Endothelial cell of umbilical vein (primary cell): ENCODE measurements around the gene GLCE. TPM values are rescaled to one million over a fixed set of nuclear protein-coding genes. Genes with fewer than 3 reads are reported as not detected.

Experiments used
- BruUV-seq: library from RNA; stranded (reverse); fragments of 400-500 nt; replicated peaks from 2 replicates; lab custom pipeline; 2021; lab: Mats Ljungman, UMichigan
- CTCF ChIA-PET: fragments of 300-600, 350-600 bp; sonication (Branson Sonifier 250); formaldehyde crosslinking; loops from one replicate; lab custom pipeline; 2021; ENCODE audit warnings: antibody characterized with exemption, inconsistent platforms; lab: Charles Lee
- POLR2A ChIA-PET: fragments of 300-600, 350-600 bp; sonication (Branson Sonifier 250); formaldehyde crosslinking; loops from one replicate; lab custom pipeline; 2021; ENCODE audit warnings: antibody characterized with exemption, inconsistent platforms; lab: Charles Lee
- DNase-seq: peaks from one replicate; pipeline ENCODE4 v3.0.0-alpha.2; 2011; ENCODE audit warnings: low read depth, low spot score
- FAIRE-seq: peaks from 2 replicates; lab custom pipeline; 2011; peaks lifted over from hg19 to GRCh38; lab: Jason Lieb, UNC
- H2AFZ ChIP-seq: 2 replicates; pipeline ENCODE4 v1.6.0; 2012; ENCODE audit warnings: low read depth, low read length, control low read depth, inconsistent platforms
- H3K27ac ChIP-seq: 2 replicates; pipeline ENCODE4 v1.5.1; 2011; ENCODE audit warnings: low read depth, mild to moderate bottlenecking, control low read depth, low read length, moderate library complexity; ENCODE audit not compliant: insufficient read depth
- H3K27me3 ChIP-seq, 2 experiments: 2 replicates each; pipeline versions ENCODE4 v1.6.0 to v1.6.1; 2011; ENCODE audit warnings: low read length in 2 of 2, mixed read lengths in 1 of 2; ENCODE audit not compliant: control insufficient read depth in 2 of 2, insufficient read depth in 2 of 2
- H3K36me3 ChIP-seq, 2 experiments: 2 replicates in 1 of 2; 3 replicates in 1 of 2; pipeline ENCODE4 v1.5.1; 2011; ENCODE audit warnings: low read length in 2 of 2, mild to moderate bottlenecking in 1 of 2, moderate library complexity in 1 of 2; ENCODE audit not compliant: control insufficient read depth in 2 of 2, insufficient read depth in 2 of 2; ENCODE audit errors: extremely low read depth in 1 of 2
- H3K4me1 ChIP-seq: 3 replicates; pipeline ENCODE4 v1.5.1; 2011; ENCODE audit warnings: mild to moderate bottlenecking, low read length; ENCODE audit not compliant: control insufficient read depth, insufficient read depth; ENCODE audit errors: extremely low read depth
- H3K4me2 ChIP-seq: 2 replicates; pipeline ENCODE4 v1.6.1; 2011; ENCODE audit warnings: low read length, control low read depth, mixed read lengths; ENCODE audit not compliant: insufficient read depth
- H3K4me3 ChIP-seq, 3 experiments: fragments of 200-600 bp in 1 of 3; sonication (generic), shearing (Covaris generic) in 1 of 3; replicated peaks in 1 of 3; 2 replicates each; pipeline ENCODE4 v1.5.1; 2011 to 2016; ENCODE audit warnings: control low read depth in 3 of 3, low read length in 3 of 3, mild to moderate bottlenecking in 2 of 3, inconsistent platforms in 1 of 3, low read depth in 1 of 3, moderate library complexity in 1 of 3; ENCODE audit not compliant: insufficient read depth in 1 of 3
- H3K79me2 ChIP-seq: 2 replicates; pipeline ENCODE4 v1.6.0; 2012; ENCODE audit warnings: low read length, inconsistent platforms; ENCODE audit not compliant: control insufficient read depth, insufficient read depth
- H3K9ac ChIP-seq: replicated peaks from 2 replicates; pipeline ENCODE3; 2011; ENCODE audit warnings: low read length, control low read depth; ENCODE audit not compliant: insufficient read depth; ENCODE audit errors: extremely low read depth
- H3K9me1 ChIP-seq: replicated peaks from 3 replicates; pipeline ENCODE4 v1.6.0; 2011; ENCODE audit warnings: mild to moderate bottlenecking, low read length; ENCODE audit not compliant: control insufficient read depth, insufficient read depth; ENCODE audit errors: extremely low read depth
- H3K9me3 ChIP-seq: replicated peaks from 2 replicates; pipeline ENCODE4 v1.5.1; 2012; ENCODE audit warnings: low read length, inconsistent platforms; ENCODE audit not compliant: control insufficient read depth, insufficient read depth
- H4K20me1 ChIP-seq: replicated peaks from 2 replicates; pipeline ENCODE3; 2011; ENCODE audit warnings: mild to moderate bottlenecking, low read length; ENCODE audit not compliant: control insufficient read depth, insufficient read depth; ENCODE audit errors: extremely low read depth
- CTCF ChIP-seq, 2 donors: IDR thresholded peaks; 1 replicate in 1 of 2; 2 replicates in 1 of 2; pipeline ENCODE4 v1.5.1; 2011; ENCODE audit warnings: low read length in 2 of 2, mild to moderate bottlenecking in 2 of 2, moderate library complexity in 2 of 2, control low read depth in 1 of 2, inconsistent platforms in 1 of 2, low read depth in 1 of 2; ENCODE audit not compliant: insufficient read depth in 1 of 2; ENCODE audit errors: extremely low read depth in 1 of 2
- EZH2 ChIP-seq: IDR thresholded peaks from 2 replicates; pipeline ENCODE4 v1.6.1; 2012; ENCODE audit warnings: borderline replicate concordance, low read depth, mild to moderate bottlenecking, moderate library complexity, low read length, inconsistent platforms; ENCODE audit not compliant: severe bottlenecking
- FOS ChIP-seq: IDR thresholded peaks from 2 replicates; pipeline ENCODE4 v1.6.1; 2011; ENCODE audit warnings: mild to moderate bottlenecking, low read length, moderate library complexity, borderline replicate concordance; ENCODE audit not compliant: insufficient read depth
- GATA2 ChIP-seq: IDR thresholded peaks from 2 replicates; pipeline ENCODE4 v1.7.0; 2011; ENCODE audit warnings: low read depth, mild to moderate bottlenecking, moderate library complexity, mixed read lengths, low read length; ENCODE audit not compliant: insufficient read length, insufficient read depth
- JUN ChIP-seq: IDR thresholded peaks from 2 replicates; pipeline ENCODE4 v1.6.1; 2011; ENCODE audit warnings: borderline replicate concordance, low read depth; ENCODE audit not compliant: insufficient read length, insufficient read depth
- POLR2A ChIP-seq: IDR thresholded peaks from 2 replicates; pipeline ENCODE4 v1.6.1; 2012; ENCODE audit warnings: low read depth, mild to moderate bottlenecking, control low read depth, low read length
- POLR2AphosphoS5 ChIP-seq: IDR thresholded peaks from 2 replicates; pipeline ENCODE4 v1.6.1; 2012; ENCODE audit warnings: low read depth, mild to moderate bottlenecking, control low read depth, low read length, moderate library complexity; ENCODE audit not compliant: insufficient read depth
- dilution Hi-C: fragments of 300-500 bp; cut with MboI; formaldehyde crosslinking; loops from one replicate; pipeline ENCODE4 v1.15.0; 2019; ENCODE audit warnings: low sequenced_read_pairs; ENCODE audit not compliant: extremely low pct_ligation_motif_present
- intact Hi-C: fragments of 100-400 bp; cut with micrococcal nuclease; formaldehyde crosslinking; loops from one replicate; pipeline ENCODE4 v1.10.0; 2022
- polyA plus RNA-seq, 4 experiments: library from polyadenylated mRNA; depleted of rRNA in 3 of 4; stranded (reverse) in 3 of 4; unstranded in 1 of 4; fragments of >200 nt; gene quantifications; 2 replicates each; pipeline versions ENCODE4 v1.2.1 to v1.2.3, GENCODE V29; 2011 to 2012; ENCODE audit warnings: missing spikeins in 1 of 4
- total RNA-seq: library from RNA; stranded (reverse); gene quantifications from 2 replicates; pipeline ENCODE4 v1.2.3, GENCODE V29; 2021
- TF ChIP-seq, protein P1 (sequence below): IDR thresholded peaks from 2 replicates; pipeline ENCODE4 v1.6.1; 2011; ENCODE audit not compliant: insufficient read depth, insufficient read length

The GLCE gene
- total and polyA plus RNA-seq, 2 donors (not counting 3 experiments of a cell fraction or from before 2014, with no cell fraction given): 48.1 to 86.6 TPM

- no TSS peak for BruUV-seq
- POLR2A ChIA-PET: no interaction called here
- TF ChIP-seq POLR2AphosphoS5: no peak
- TF ChIP-seq, protein P1, sequence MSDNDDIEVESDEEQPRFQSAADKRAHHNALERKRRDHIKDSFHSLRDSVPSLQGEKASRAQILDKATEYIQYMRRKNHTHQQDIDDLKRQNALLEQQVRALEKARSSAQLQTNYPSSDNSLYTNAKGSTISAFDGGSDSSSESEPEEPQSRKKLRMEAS: no peak
- Histone ChIP-seq H3K27me3 (peaks cover 0 to 3% of the 10 kb centered on the region in 2 experiments), H3K9me1 (no peaks in the 10 kb centered on the region), H3K4me2 (no peak overlapping the region), H3K79me2 (no peaks in the 10 kb centered on the region), H3K9ac (no peak overlapping the region), H3K36me3 (no peaks in the 10 kb centered on the region), H2AFZ (no peak overlapping the region), H3K9me3 (no peaks in the 10 kb centered on the region), H3K27ac (no peak overlapping the region), H4K20me1 (no peaks in the 10 kb centered on the region), H3K4me1 (no peaks in the 10 kb centered on the region), H3K4me3 (no peak overlapping the region)
- CTCF ChIA-PET: interaction anchor here (1.4 to 2.5 kb wide), 3 partner anchors 10 to 14 kb away, joined by 3 to 6 read pairs (median 3); no protein-coding TSS in a partner anchor
- FAIRE-seq (no peak), DNase-seq (no peak)
- intact Hi-C loops: no loop called here
- dilution Hi-C loops: no loop called here
Measured at GRCh38 chr15:69289342-69290146, 129.1 kb downstream of the GLCE start.

GRCh38 chr15:69290346-69291164 lies 130.1 kb downstream of the GLCE start:
- H3K4me3 ChIP-seq: no peak overlapping the region
- no TSS peak for BruUV-seq
- H3K27me3 ChIP-seq: peaks cover 0 to 4% of the 10 kb centered on the region in 2 experiments
- DNase-seq: no peak
- TF ChIP-seq POLR2A: no peak
- TF ChIP-seq CTCF (IDR thresholded peaks at IDR 0.05; ENCODE audit: extremely low read depth in 1 of 2, insufficient read depth in 1 of 2, low read depth in 1 of 2, low read length in 2 of 2): no peak
- TF ChIP-seq, protein P1: no peak
- no peak for TF ChIP-seq GATA2
- TF ChIP-seq EZH2: no peak
- TF ChIP-seq FOS: no peak
- no peak for TF ChIP-seq POLR2AphosphoS5
- no peak for TF ChIP-seq JUN
- H3K27ac ChIP-seq: no peak overlapping the region
- ChIA-PET POLR2A (no interaction called here), CTCF (interaction anchor here (1.3 to 2.5 kb wide), 2 partner anchors 14 kb away, joined by 3 to 6 read pairs; no protein-coding TSS in a partner anchor)
- H3K4me2 ChIP-seq: no peak overlapping the region
- no peaks in the 10 kb centered on the region for H3K4me1 ChIP-seq
- H3K36me3 ChIP-seq: no peaks in the 10 kb centered on the region
- FAIRE-seq: no peak
- dilution Hi-C loops: no loop called here
- H3K79me2 ChIP-seq: no peaks in the 10 kb centered on the region
- intact Hi-C loops: no loop called here
- no peaks in the 10 kb centered on the region for H3K9me3 ChIP-seq
- no peaks in the 10 kb centered on the region for H3K9me1 ChIP-seq
- H2AFZ ChIP-seq: no peak overlapping the region
- no peaks in the 10 kb centered on the region for H4K20me1 ChIP-seq
- H3K9ac ChIP-seq: no peak overlapping the region
